ENCODE data around the gene STAT5B. TPM values are rescaled to one million over a fixed set of nuclear protein-coding genes. Genes with fewer than 3 reads are reported as not detected.

STAT5B gene
- total and polyA plus RNA-seq, 2 of the 13 experiments (the other 11 are each of a cell fraction or from before 2014, with no cell fraction given) = 21.0 to 42.8 TPM

DNA sequence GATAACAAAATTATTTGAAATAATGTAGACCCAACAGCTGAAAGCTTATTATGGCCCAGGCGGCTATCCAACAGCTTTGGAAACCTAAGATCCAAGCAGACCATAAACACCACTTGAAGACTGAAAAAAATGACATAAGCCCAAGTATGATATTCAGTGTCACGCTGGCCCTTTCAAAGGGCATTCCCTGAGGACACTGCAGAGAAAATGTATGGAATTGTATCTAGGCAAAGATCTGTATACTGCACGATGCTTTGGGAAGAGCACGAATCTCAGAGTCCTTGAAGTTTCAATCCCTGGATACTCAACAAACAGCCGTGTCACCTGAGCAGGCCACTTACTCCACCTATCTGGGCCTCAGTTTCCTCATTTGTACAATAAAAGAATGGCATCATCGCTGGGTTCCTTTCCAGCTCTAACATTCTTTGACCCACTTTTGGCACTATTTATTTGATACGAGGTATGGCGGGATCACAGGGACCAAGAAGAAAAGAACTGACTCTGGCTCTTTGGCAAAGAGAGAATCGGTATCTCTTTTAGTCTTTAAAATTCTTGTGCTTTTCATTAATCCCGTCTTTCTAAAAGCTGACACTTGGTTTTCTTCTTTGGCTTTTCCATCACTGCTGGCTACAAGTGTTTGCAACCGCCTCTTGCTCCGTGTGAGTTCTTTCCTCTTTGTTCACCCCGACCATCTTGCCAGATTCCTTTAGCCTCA is 1.2 kb downstream of the STAT5B start (continued):
- TF ChIP-seq YEATS4 (CRISPR knock-in tag; IDR thresholded peaks at IDR 0.05; ENCODE audit: borderline replicate concordance) (0 out of 2 replicates have a peak, but pooled peaks have one; percentile 35), AKAP8 (CRISPR knock-in tag; IDR thresholded peaks at IDR 0.05) (no peak), ZNF746 (CRISPR knock-in tag; IDR thresholded peaks at IDR 0.05) (no peak), TBX2 (CRISPR knock-in tag; IDR thresholded peaks at IDR 0.05; ENCODE audit: borderline replicate concordance) (peak; percentile 56; the same call in 1 of the 2 replicates)
- TF ChIP-seq, protein P1, sequence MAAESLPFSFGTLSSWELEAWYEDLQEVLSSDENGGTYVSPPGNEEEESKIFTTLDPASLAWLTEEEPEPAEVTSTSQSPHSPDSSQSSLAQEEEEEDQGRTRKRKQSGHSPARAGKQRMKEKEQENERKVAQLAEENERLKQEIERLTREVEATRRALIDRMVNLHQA (CRISPR knock-in tag; IDR thresholded peaks at IDR 0.05) = 0 out of 2 replicates have a peak, but pooled peaks have one; percentile 20

DNA sequence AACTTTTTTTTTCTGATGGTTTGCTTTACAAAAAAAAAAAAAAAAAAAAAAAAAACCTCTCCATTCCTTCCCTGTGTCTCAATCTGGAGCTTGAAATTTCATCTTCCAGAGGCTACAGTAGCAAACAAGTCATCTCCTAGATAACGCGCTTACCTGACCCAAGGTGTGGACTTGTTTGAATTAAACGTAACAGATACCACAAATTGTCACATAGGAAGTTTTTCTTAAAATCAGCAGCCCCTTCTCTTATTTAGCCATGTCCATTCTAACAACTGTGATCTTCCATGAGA is 2.0 kb downstream of the STAT5B start:
- in situ Hi-C loops (cut with HindIII; ENCODE audit: extremely low pct_ligation_motif_present, low pct_unique_long_range_greater_than_20kb) (no loop called here), intact Hi-C loops (cut with micrococcal nuclease; ENCODE audit: unreplicated experiment) (no loop called here)
- BruUV-seq (replicated peaks) = no TSS peak
- Histone ChIP-seq H3K27me3 (ENCODE audit: control insufficient read depth in 1 of 2, insufficient read depth in 2 of 2, low read length in 2 of 2) (no peaks in the 10 kb centered on the region; a peak in 1 of 5 replicates), H3K4me1 (ENCODE audit: insufficient read depth, low read length) (peaks cover 81% of the 10 kb centered on the region), H3K36me3 (replicated peaks in 1 of 2; ENCODE audit: control insufficient read depth in 1 of 2, insufficient read depth in 2 of 2, low read length in 2 of 2) (no peaks in the 10 kb centered on the region), H3K4me3 (replicated peaks in 1 of 3; ENCODE audit: insufficient read depth in 1 of 3, low read depth in 2 of 3, low read length in 3 of 3) (peak overlapping the region in 2 of 3 experiments; percentile 81 to 91; a peak in 3 of 6 replicates), H3K9me3 (ENCODE audit: low read length) (no peaks in the 10 kb centered on the region), H2AFZ (ENCODE audit: low read length) (no peak overlapping the region), H3K27ac (ENCODE audit: extremely low read length, insufficient read depth, low read length) (no peak overlapping the region), H3K4me2 (ENCODE audit: low read depth, low read length) (peak overlapping the region; percentile 76), H3K9ac (ENCODE audit: insufficient read depth, low read depth, low read length) (no peak overlapping the region), H4K20me1 (ENCODE audit: insufficient read depth, low read length) (no peaks in the 10 kb centered on the region; the same call in 1 of the 2 replicates), H3K79me2 (ENCODE audit: insufficient read depth, low read length) (peaks cover 61% of the 10 kb centered on the region)
- ATAC-seq (no peak), FAIRE-seq (no peak), DNase-seq (ENCODE audit: low spot score) (no peak)
- POLR2A ChIA-PET = interaction anchor here (0.7 to 3.6 kb wide), 2 partner anchors 27 to 149 kb away, joined by 3 to 20 read pairs; partner anchors contain the start of gene CAVIN1
- CTCF ChIA-PET (ENCODE audit: low intra/inter-chr PET ratio, low total read pairs) = no interaction called here
- TF ChIP-seq PRMT3 (CRISPR knock-in tag; IDR thresholded peaks at IDR 0.05; ENCODE audit: borderline replicate concordance, low read depth) (no peak), ZNF362 (CRISPR knock-in tag; IDR thresholded peaks at IDR 0.05; ENCODE audit: borderline replicate concordance) (0 out of 2 replicates have a peak, but pooled peaks have one; percentile 1)
- WGBS (ENCODE audit: low lambda C conversion rate) = 83% methylated on average over 3 of the region's 3 CpGs
